Choroid plexus epithelial cell (primary cell): ENCODE measurements around the gene MXD3.

Experiments used
- DNase-seq: peaks from one replicate; pipeline ENCODE4 v3.0.0-alpha.2; 2010; ENCODE audit warnings: low read depth
- H3K4me3 ChIP-seq: 2 replicates; pipeline ENCODE4 v1.5.1; 2011; ENCODE audit warnings: low read depth, mild to moderate bottlenecking, control low read depth, low read length, moderate library complexity
- TF ChIP-seq, protein P1 (sequence below): conservative IDR thresholded peaks from 2 replicates; pipeline ENCODE4 v1.5.1; 2011; ENCODE audit warnings: low read depth, mild to moderate bottlenecking, control low read depth, inconsistent platforms, low read length, moderate library complexity

MXD3 gene

GRCh38 chr5:177288191-177288590 is 23.5 kb downstream of the MXD3 start:
- TF ChIP-seq, protein P1, sequence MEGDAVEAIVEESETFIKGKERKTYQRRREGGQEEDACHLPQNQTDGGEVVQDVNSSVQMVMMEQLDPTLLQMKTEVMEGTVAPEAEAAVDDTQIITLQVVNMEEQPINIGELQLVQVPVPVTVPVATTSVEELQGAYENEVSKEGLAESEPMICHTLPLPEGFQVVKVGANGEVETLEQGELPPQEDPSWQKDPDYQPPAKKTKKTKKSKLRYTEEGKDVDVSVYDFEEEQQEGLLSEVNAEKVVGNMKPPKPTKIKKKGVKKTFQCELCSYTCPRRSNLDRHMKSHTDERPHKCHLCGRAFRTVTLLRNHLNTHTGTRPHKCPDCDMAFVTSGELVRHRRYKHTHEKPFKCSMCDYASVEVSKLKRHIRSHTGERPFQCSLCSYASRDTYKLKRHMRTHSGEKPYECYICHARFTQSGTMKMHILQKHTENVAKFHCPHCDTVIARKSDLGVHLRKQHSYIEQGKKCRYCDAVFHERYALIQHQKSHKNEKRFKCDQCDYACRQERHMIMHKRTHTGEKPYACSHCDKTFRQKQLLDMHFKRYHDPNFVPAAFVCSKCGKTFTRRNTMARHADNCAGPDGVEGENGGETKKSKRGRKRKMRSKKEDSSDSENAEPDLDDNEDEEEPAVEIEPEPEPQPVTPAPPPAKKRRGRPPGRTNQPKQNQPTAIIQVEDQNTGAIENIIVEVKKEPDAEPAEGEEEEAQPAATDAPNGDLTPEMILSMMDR, result no peak
- DNase-seq, result no peak
- no peak overlapping the region for H3K4me3 ChIP-seq

DNA sequence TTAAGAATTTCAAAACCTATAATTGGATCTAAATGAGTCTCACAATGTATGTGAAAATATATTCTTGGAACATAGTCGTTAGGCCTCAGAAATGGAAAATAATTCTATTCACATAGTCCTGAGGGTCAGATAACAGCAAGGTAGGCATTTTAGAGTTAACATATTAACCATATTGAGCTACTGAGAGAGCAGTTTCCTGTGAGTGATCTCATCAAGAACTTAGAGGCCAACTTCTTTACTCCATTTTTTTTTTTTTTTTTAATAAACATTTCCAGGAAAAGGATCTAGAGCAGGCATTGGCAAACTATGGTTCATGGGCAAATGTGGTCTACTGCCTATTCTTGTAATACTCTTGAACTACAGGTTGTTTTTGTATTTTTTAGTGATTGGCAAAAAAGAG is 34.8 kb downstream of the MXD3 start:
- TF ChIP-seq, protein P1, result no peak
- no peak overlapping the region for H3K4me3 ChIP-seq
- DNase-seq, result peak; percentile 23

DNA sequence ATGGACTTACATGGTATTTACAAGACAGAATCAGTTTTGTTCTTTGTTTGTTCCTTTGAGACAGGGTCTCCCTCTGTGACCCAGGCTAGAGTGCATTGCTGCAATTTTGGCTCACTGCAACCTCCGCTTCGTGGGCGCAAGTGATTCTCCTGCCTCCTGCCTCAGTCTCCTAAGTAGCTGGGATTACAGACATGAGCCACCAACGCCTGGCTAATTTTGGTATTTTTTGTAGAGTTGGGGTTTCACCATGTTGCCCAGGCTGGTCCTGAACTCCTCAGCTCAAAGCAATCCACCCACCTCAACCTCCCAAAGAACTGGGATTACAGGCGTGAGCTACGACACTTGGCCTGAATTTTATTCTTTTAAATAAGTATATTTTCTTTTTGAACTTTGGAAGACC is 35.8 kb downstream of the MXD3 start:
- no peak for DNase-seq
- TF ChIP-seq, protein P1, result no peak
- H3K4me3 ChIP-seq, result no peak overlapping the region

DNA sequence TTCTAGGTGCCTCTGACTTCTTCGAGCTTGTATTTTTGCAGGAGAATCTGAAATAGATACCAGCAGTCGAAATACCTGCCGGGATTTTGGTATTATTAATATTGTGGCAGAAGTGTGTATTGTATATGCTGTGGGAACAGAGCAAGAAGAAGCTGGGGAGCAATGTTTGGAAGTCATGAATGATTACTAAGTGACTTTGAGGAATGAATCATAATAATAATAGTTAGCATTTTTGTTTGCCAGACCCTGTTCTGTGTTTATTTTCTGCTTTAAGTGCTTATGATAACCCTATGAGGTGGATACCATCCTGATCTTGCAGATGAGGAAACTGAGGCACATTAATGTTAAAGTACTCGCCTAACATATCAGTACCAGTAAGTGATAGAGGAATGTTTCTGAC is 40.6 kb downstream of the MXD3 start:
- no peak overlapping the region for H3K4me3 ChIP-seq
- TF ChIP-seq, protein P1, result no peak
- DNase-seq, result peak; percentile 15

DNA sequence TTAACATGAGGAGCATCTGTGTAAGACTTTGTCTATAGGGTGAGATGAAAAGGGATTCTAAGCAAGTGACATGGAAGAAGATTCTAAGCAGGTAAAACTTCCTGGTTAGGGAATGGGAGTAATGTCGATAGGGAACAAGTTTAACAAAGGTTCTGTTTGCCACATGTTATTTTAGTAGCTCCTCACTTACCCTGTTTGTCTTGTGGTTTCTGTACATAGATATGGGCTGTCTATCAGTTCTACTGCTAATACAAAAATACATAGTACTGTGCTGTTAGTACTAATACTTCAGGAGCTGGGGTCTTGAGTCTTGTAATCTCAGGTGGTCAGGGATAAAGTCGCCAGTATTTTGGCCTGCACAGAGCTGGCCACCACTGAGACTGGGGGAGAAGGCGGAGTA is 41.0 kb downstream of the MXD3 start:
- DNase-seq, result no peak
- TF ChIP-seq, protein P1, result no peak
- H3K4me3 ChIP-seq, result no peak overlapping the region

GRCh38 chr5:177269976-177270375 is 41.7 kb downstream of the MXD3 start:
- DNase-seq, result no peak
- TF ChIP-seq, protein P1, result no peak
- H3K4me3 ChIP-seq, result no peak overlapping the region

DNA sequence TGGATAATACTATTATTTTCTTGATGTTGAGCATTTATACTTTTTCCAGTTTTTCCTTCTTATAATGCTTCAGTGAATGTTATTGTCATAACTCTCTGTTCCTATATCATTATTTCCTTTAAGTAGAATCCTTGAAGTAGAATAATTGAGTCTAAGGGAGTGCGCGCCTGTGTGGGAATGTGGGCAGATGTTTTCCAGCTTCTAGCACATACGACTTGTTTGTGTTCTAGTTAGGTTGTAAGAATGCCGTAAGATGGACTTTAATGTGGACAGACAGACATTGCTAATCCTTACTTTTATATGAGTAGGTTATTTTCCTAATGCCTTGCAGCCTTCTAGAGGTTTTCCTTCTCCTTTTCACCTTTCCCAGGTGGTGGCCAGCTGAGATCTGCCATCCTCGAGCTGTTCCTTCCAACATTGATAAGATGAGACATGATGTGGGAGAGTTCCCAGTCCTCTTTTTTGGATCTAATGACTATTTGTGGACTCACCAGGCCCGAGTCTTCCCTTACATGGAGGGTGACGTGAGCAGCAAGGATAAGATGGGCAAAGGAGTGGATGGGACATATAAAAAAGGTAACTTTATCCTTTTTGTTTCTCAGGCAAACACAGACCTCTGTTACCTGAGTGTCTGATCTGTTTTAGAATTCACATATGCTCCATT is 42.3 kb downstream of the MXD3 start:
- DNase-seq, result no peak
- no peak overlapping the region for H3K4me3 ChIP-seq
- TF ChIP-seq, protein P1, result no peak
